Inferior parietal cortex (tissue), 1 donor: ENCODE data around the gene MC1R.
"Not testable (repeated sequence)": the region's sequence is repeated elsewhere in the genome, so short reads cannot be mapped to it uniquely, and the experiment has no call there.

ENCODE experiments used
- DNase-seq: peaks from one replicate; pipeline ENCODE4 v3.0.0-alpha.2; 2016; ENCODE audit errors: extremely low spot score

The MC1R gene

GRCh38 chr16:89958596-89958995 lies 39.9 kb downstream of the MC1R start:
- no peak for DNase-seq

GRCh38 chr16:89960966-89961365 lies 42.3 kb downstream of the MC1R start:
- DNase-seq = no peak

- no peak for DNase-seq
Observed at GRCh38 chr16:89961920-89962319, 43.3 kb downstream of the MC1R start.

GRCh38 chr16:89962754-89963498 lies 44.3 kb downstream of the MC1R start:
- DNase-seq = no peak

GRCh38 chr16:89964201-89964600 lies 45.5 kb downstream of the MC1R start:
- DNase-seq = no peak

GRCh38 chr16:89965447-89966225 lies 47.0 kb downstream of the MC1R start:
- DNase-seq = no peak

- no peak for DNase-seq
Observed at GRCh38 chr16:89966756-89967155, 48.1 kb downstream of the MC1R start.

GRCh38 chr16:89967436-89967835 lies 48.8 kb downstream of the MC1R start:
- DNase-seq = not testable (repeated sequence)

GRCh38 chr16:89968074-89968473 lies 49.4 kb downstream of the MC1R start:
- not testable (repeated sequence) for DNase-seq

GRCh38 chr16:89969741-89970410 lies 51.2 kb downstream of the MC1R start:
- no peak for DNase-seq
